SK-N-MC (cell line): Measurements from ENCODE around the gene GFM2.
"Not testable (repeated sequence)": the region's sequence is repeated elsewhere in the genome, so short reads cannot be mapped to it uniquely, and the experiment has no call there.

Experiments
- DNase-seq: peaks from one replicate; pipeline ENCODE4 v3.0.0-alpha.2; 2011; ENCODE audit warnings: low read depth, low spot score
- H3K27ac ChIP-seq: fragments of 200-600 bp; sonication (generic); 2 replicates; pipeline ENCODE4 v1.5.1; 2016; ENCODE audit warnings: mixed run types
- H3K36me3 ChIP-seq: fragments of 200-600 bp; sonication (generic); 2 replicates; pipeline ENCODE4 v1.6.1; 2017; ENCODE audit warnings: antibody characterized with exemption, low read length, mixed read lengths; ENCODE audit not compliant: insufficient read depth
- H3K4me3 ChIP-seq: fragments of 200-600 bp; sonication (generic); 2 replicates; pipeline ENCODE4 v1.5.1; 2016
- H3K9ac ChIP-seq: fragments of 200-600 bp; sonication (generic); 2 replicates; pipeline ENCODE4 v1.8.0; 2017; ENCODE audit warnings: mixed run types, mixed read lengths; ENCODE audit not compliant: insufficient read length
- H3K9me3 ChIP-seq: fragments of 200-600 bp; sonication (generic); 2 replicates; pipeline ENCODE4 v1.6.1; 2017; ENCODE audit warnings: low read depth, mild to moderate bottlenecking, antibody characterized with exemption, low read length, moderate library complexity, mixed read lengths
- EZH2 ChIP-seq: fragments of 200-600 bp; sonication (generic); IDR thresholded peaks from one replicate; pipeline ENCODE4 v1.6.1; 2017; ENCODE audit warnings: antibody characterized with exemption
- FOXP2 ChIP-seq: optimal IDR thresholded peaks from 2 replicates; pipeline ENCODE3; 2011; ENCODE audit warnings: mild to moderate bottlenecking, moderate library complexity; ENCODE audit not compliant: insufficient read depth; ENCODE audit errors: extremely low read length, control extremely low read depth
- POLR2AphosphoS5 ChIP-seq: IDR thresholded peaks from 2 replicates; pipeline ENCODE4 v1.6.1; 2012; ENCODE audit warnings: mild to moderate bottlenecking, low read depth, low read length, borderline replicate concordance

Gene GFM2

GRCh38 chr5:74778609-74779008 lies 11.7 kb upstream of the GFM2 start:
- Histone ChIP-seq H3K9ac (no peak overlapping the region), H3K4me3 (no peak overlapping the region), H3K9me3 (no peaks in the 10 kb centered on the region), H3K36me3 (peaks cover 55% of the 10 kb centered on the region), H3K27ac (no peak overlapping the region)
- DNase-seq: no peak
- TF ChIP-seq POLR2AphosphoS5 (no peak), EZH2 (no peak), FOXP2 (no peak)

GRCh38 chr5:74772359-74772758 lies 5.4 kb upstream of the GFM2 start:
- no peak overlapping the region for H3K27ac ChIP-seq
- TF ChIP-seq EZH2 (no peak), POLR2AphosphoS5 (no peak), FOXP2 (no peak)
- H3K36me3 ChIP-seq: peaks cover 73% of the 10 kb centered on the region
- H3K4me3 ChIP-seq: no peak overlapping the region
- DNase-seq: no peak
- no peaks in the 10 kb centered on the region for H3K9me3 ChIP-seq
- no peak overlapping the region for H3K9ac ChIP-seq

- peak; percentile 1 for DNase-seq
Observed at GRCh38 chr5:74767579-74767913, 629 bp upstream of the GFM2 start.

GRCh38 chr5:74766418-74766848 lies 484 bp downstream of the GFM2 start:
- Histone ChIP-seq H3K4me3 (peak overlapping the region; percentile 100), H3K36me3 (peaks cover 44% of the 10 kb centered on the region), H3K9me3 (no peaks in the 10 kb centered on the region), H3K9ac (peak overlapping the region; percentile 91), H3K27ac (no peak overlapping the region)
- no peak for TF ChIP-seq EZH2
- no peak for TF ChIP-seq FOXP2
- no peak for TF ChIP-seq POLR2AphosphoS5
- DNase-seq: peak; percentile 30

More at GRCh38 chr5:74767579-74767913, 629 bp upstream of the GFM2 start:
- TF ChIP-seq POLR2AphosphoS5 (no peak), FOXP2 (no peak), EZH2 (no peak)
- H3K4me3 ChIP-seq: peak overlapping the region; percentile 100
- H3K9me3 ChIP-seq: no peaks in the 10 kb centered on the region
- peak overlapping the region; percentile 52; the same call in 1 of the 2 replicates for H3K27ac ChIP-seq
- H3K9ac ChIP-seq: peak overlapping the region; percentile 91
- H3K36me3 ChIP-seq: peaks cover 41% of the 10 kb centered on the region

GRCh38 chr5:74765929-74766328 lies 988 bp downstream of the GFM2 start:
- Histone ChIP-seq H3K9me3 (no peaks in the 10 kb centered on the region), H3K4me3 (peak overlapping the region; percentile 100), H3K36me3 (peaks cover 44% of the 10 kb centered on the region), H3K9ac (peak overlapping the region; percentile 91), H3K27ac (no peak overlapping the region)
- no peak for DNase-seq
- TF ChIP-seq POLR2AphosphoS5: no peak

GRCh38 chr5:74765201-74765600 lies 1.7 kb downstream of the GFM2 start:
- Histone ChIP-seq H3K36me3 (peaks cover 43% of the 10 kb centered on the region), H3K9me3 (no peaks in the 10 kb centered on the region), H3K9ac (peak overlapping the region; percentile 59), H3K27ac (no peak overlapping the region), H3K4me3 (peak overlapping the region; percentile 100; the same call in 1 of the 2 replicates)
- TF ChIP-seq POLR2AphosphoS5: no peak
- TF ChIP-seq FOXP2: no peak
- TF ChIP-seq EZH2: no peak
- no peak for DNase-seq

GRCh38 chr5:74763504-74763903 lies 3.4 kb downstream of the GFM2 start:
- Histone ChIP-seq H3K27ac (no peak overlapping the region), H3K36me3 (peaks cover 42% of the 10 kb centered on the region)

GRCh38 chr5:74762599-74762998 lies 4.3 kb downstream of the GFM2 start:
- H3K4me3 ChIP-seq: no peak overlapping the region
- peaks cover 51% of the 10 kb centered on the region for H3K36me3 ChIP-seq
- no peaks in the 10 kb centered on the region for H3K9me3 ChIP-seq
- no peak for DNase-seq
- no peak overlapping the region for H3K27ac ChIP-seq
- TF ChIP-seq FOXP2 (no peak), EZH2 (no peak), POLR2AphosphoS5 (no peak)
- H3K9ac ChIP-seq: no peak overlapping the region

More at GRCh38 chr5:74763504-74763903, 3.4 kb downstream of the GFM2 start:
- no peak overlapping the region for H3K9ac ChIP-seq
- no peak for DNase-seq
- TF ChIP-seq EZH2 (no peak), POLR2AphosphoS5 (no peak), FOXP2 (no peak)
- no peak overlapping the region for H3K4me3 ChIP-seq
- H3K9me3 ChIP-seq: no peaks in the 10 kb centered on the region

- no peak overlapping the region for H3K4me3 ChIP-seq
- H3K9me3 ChIP-seq: 0 out of 2 replicates have a peak, but pooled peaks cover under 1% of the 10 kb centered on the region
- TF ChIP-seq FOXP2 (no peak), EZH2 (no peak), POLR2AphosphoS5 (no peak)
- no peak overlapping the region for H3K9ac ChIP-seq
- peaks cover 64% of the 10 kb centered on the region for H3K36me3 ChIP-seq
- H3K27ac ChIP-seq: no peak overlapping the region
- no peak for DNase-seq
Observed at GRCh38 chr5:74761241-74761640, 5.7 kb downstream of the GFM2 start.

GRCh38 chr5:74748742-74749141 lies 18.2 kb downstream of the GFM2 start:
- not testable (repeated sequence) for H3K27ac ChIP-seq, H3K4me3 ChIP-seq, H3K9ac ChIP-seq, H3K9me3 ChIP-seq, DNase-seq
- H3K36me3 ChIP-seq: peaks cover 66% of the 10 kb centered on the region
